ENCODE results near the gene CNBD2. TPM values are rescaled to one million over a fixed set of nuclear protein-coding genes. Genes with fewer than 3 reads are reported as not detected.
"Not testable (repeated sequence)": the region's sequence is repeated elsewhere in the genome, so short reads cannot be mapped to it uniquely, and the experiment has no call there.

The CNBD2 gene
- total RNA-seq, 4 donors from 2014 or later: 0.90 to 13.2 (median 12.9) TPM; not detected in 1

DNA sequence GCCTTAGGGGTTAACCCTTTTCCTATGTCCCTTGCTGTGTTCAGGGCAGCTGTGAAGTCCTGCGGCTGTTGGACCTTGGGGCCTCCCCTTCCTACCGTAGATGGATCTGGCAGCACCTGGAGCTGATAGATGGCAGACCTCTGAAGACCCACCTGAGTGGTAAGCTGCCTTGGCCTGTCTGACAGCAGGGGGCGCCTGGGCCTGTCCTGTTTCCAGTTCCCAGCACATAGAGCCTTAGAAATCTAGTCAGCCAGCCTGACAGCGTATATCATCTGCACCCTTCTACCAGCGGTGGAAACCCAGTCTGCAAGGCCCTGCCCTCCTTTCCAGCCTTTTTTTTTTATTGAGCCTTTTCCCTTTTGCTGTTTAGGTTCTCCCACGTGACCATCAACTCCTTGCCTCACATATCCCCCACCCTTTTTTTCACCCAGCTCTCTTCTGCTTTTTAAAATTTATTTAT lies 26.6 kb downstream of the CNBD2 start:
- Histone ChIP-seq H3K27me3 (no peaks in the 10 kb centered on the region), H3K4me3 (no peak overlapping the region), H3K9me3 (no peaks in the 10 kb centered on the region), H3K27ac (no peak overlapping the region), H3K36me3 (no peaks in the 10 kb centered on the region), H3K4me1 (peaks cover 0 to 10% (median 1%) of the 10 kb centered on the region in 4 donors)
- TF ChIP-seq CTCF (IDR thresholded peaks at IDR 0.05) (peak; percentile 74 to 93 (median 85)), EP300 (IDR thresholded peaks at IDR 0.05) (no peak)
- WGBS, 2 donors: 3 to 5% methylated on average over 6 of the region's 6 CpGs
- peak; percentile 57 to 83 for DNase-seq (ENCODE audit: low spot score in 2 of 2)

- H3K4me3 ChIP-seq: not testable (repeated sequence)
- 91 to 95% methylated on average over 8 of the region's 8 CpGs for WGBS, 2 donors
Observed at GRCh38 chr20:35996492-35996891, 28.1 kb downstream of the CNBD2 start.

GRCh38 chr20:36001331-36001730 lies 32.9 kb downstream of the CNBD2 start:
- WGBS, 2 donors: 99 to 100% methylated on average over 8 to 16 of the region's 34 CpGs
- not testable (repeated sequence) for H3K27me3 ChIP-seq; H3K9me3 ChIP-seq; H3K4me3 ChIP-seq; H3K36me3 ChIP-seq; DNase-seq (ENCODE audit: low spot score in 2 of 2); H3K4me1 ChIP-seq; H3K27ac ChIP-seq

More at GRCh38 chr20:35996492-35996891, 28.1 kb downstream of the CNBD2 start:
- not testable (repeated sequence) for H3K27me3 ChIP-seq; DNase-seq (ENCODE audit: low spot score in 2 of 2); H3K9me3 ChIP-seq; H3K36me3 ChIP-seq; H3K4me1 ChIP-seq; H3K27ac ChIP-seq

GRCh38 chr20:36002855-36003254 lies 34.5 kb downstream of the CNBD2 start:
- no peaks in the 10 kb centered on the region for H3K27me3 ChIP-seq
- H3K9me3 ChIP-seq: peaks cover 0 to 4% (median 0%) of the 10 kb centered on the region in 4 donors
- no peak overlapping the region for H3K27ac ChIP-seq
- DNase-seq (ENCODE audit: low spot score in 2 of 2): no peak
- H3K4me3 ChIP-seq: no peak overlapping the region
- TF ChIP-seq CTCF (IDR thresholded peaks at IDR 0.05) (no peak), POLR2A (IDR thresholded peaks at IDR 0.05) (no peak), EP300 (IDR thresholded peaks at IDR 0.05) (no peak)
- H3K4me1 ChIP-seq: no peaks in the 10 kb centered on the region
- H3K36me3 ChIP-seq: no peaks in the 10 kb centered on the region

GRCh38 chr20:36004045-36004444 lies 35.7 kb downstream of the CNBD2 start:
- Histone ChIP-seq H3K27me3 (no peaks in the 10 kb centered on the region), H3K36me3 (no peaks in the 10 kb centered on the region), H3K27ac (no peak overlapping the region), H3K4me1 (no peaks in the 10 kb centered on the region), H3K4me3 (no peak overlapping the region), H3K9me3 (peaks cover 0 to 4% (median 0%) of the 10 kb centered on the region in 4 donors)
- no peak for TF ChIP-seq CTCF (IDR thresholded peaks at IDR 0.05)
- no peak for TF ChIP-seq POLR2A (IDR thresholded peaks at IDR 0.05)
- no peak for TF ChIP-seq EP300 (IDR thresholded peaks at IDR 0.05)
- no peak for DNase-seq (ENCODE audit: low spot score in 2 of 2)
- 33 to 76% methylated on average over 1 of the region's 1 CpG for WGBS, 2 donors

DNA sequence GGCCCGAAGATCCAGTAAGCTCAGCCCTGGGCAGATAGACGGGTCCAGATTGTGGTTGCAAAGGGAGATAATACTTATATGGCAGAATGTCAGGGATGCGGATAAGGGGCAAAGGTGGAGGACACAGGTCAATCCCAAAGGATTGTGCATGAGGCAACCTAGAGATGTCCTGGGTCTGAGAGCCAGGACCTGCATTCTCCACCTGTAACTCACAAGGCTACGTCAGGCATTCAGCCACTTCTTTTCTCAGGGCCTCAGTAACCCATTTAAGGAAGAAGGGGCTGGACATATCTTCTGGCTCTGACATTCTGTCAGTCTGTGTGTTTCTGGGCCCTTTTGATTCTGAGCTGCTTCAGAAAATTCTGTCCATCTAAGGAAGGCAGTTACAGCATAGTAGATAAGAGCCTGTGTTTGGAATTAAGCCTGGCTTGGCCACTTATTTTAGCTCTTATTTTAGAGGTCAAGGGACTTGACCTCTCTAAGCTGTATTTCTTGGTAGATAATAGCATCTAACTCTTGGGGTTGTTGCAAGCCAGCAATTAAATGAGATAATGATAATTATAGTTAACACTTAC lies 40.2 kb downstream of the CNBD2 start:
- 75 to 86% methylated on average over 4 of the region's 4 CpGs for WGBS, 2 donors
- Histone ChIP-seq H3K36me3 (no peaks in the 10 kb centered on the region), H3K4me1 (no peaks in the 10 kb centered on the region), H3K27me3 (no peaks in the 10 kb centered on the region), H3K4me3 (no peak overlapping the region), H3K9me3 (peaks cover 0 to 4% (median 0%) of the 10 kb centered on the region in 4 donors), H3K27ac (no peak overlapping the region)
- TF ChIP-seq POLR2A (IDR thresholded peaks at IDR 0.05): no peak
- TF ChIP-seq CTCF (IDR thresholded peaks at IDR 0.05): no peak
- no peak for TF ChIP-seq EP300 (IDR thresholded peaks at IDR 0.05)
- no peak for DNase-seq (ENCODE audit: low spot score in 2 of 2)
